ENCODE results near the gene INTS11. TPM values are rescaled to one million over a fixed set of nuclear protein-coding genes. Genes with fewer than 3 reads are reported as not detected.

Gene INTS11
- total and polyA plus RNA-seq, 2 of the 13 experiments (the other 11 are each of a cell fraction or from before 2014, with no cell fraction given): 52.8 to 94.8 TPM

- ChIA-PET CTCF (ENCODE audit: low intra/inter-chr PET ratio, low total read pairs) (no interaction called here), POLR2A (no interaction called here)
- H3K9me3 ChIP-seq (ENCODE audit: low read length): no peaks in the 10 kb centered on the region
- ATAC-seq (no peak), DNase-seq (ENCODE audit: low spot score) (no peak), FAIRE-seq (no peak)
- BruUV-seq (replicated peaks): no TSS peak
- no peak overlapping the region for H3K4me2 ChIP-seq (ENCODE audit: low read depth, low read length)
- peaks cover 0 to 1% of the 10 kb centered on the region in 2 experiments; a peak in 1 of 5 replicates for H3K36me3 ChIP-seq (replicated peaks in 1 of 2; ENCODE audit: control insufficient read depth in 1 of 2, insufficient read depth in 2 of 2, low read length in 2 of 2)
- no peak overlapping the region for H3K27ac ChIP-seq (ENCODE audit: extremely low read length, insufficient read depth, low read length)
- no peaks in the 10 kb centered on the region for H4K20me1 ChIP-seq (ENCODE audit: insufficient read depth, low read length)
- no peak overlapping the region for H3K9ac ChIP-seq (ENCODE audit: insufficient read depth, low read depth, low read length)
- H2AFZ ChIP-seq (ENCODE audit: low read length): no peak overlapping the region
- no peak overlapping the region for H3K4me3 ChIP-seq (replicated peaks in 1 of 3; ENCODE audit: insufficient read depth in 1 of 3, low read depth in 2 of 3, low read length in 3 of 3)
- H3K27me3 ChIP-seq (ENCODE audit: control insufficient read depth in 1 of 2, insufficient read depth in 2 of 2, low read length in 2 of 2): no peaks in the 10 kb centered on the region
- 50% methylated on average over 2 of the region's 3 CpGs for WGBS (ENCODE audit: low lambda C conversion rate)
- H3K4me1 ChIP-seq (ENCODE audit: insufficient read depth, low read length): peaks cover 12% of the 10 kb centered on the region
- H3K79me2 ChIP-seq (ENCODE audit: insufficient read depth, low read length): no peaks in the 10 kb centered on the region
- intact Hi-C loops (cut with micrococcal nuclease; ENCODE audit: unreplicated experiment) (no loop called here), in situ Hi-C loops (cut with HindIII; ENCODE audit: extremely low pct_ligation_motif_present, low pct_unique_long_range_greater_than_20kb) (no loop called here)
- TF ChIP-seq ZBTB26 (CRISPR knock-in tag; IDR thresholded peaks at IDR 0.05; ENCODE audit: borderline replicate concordance) (no peak), ZNF792 (CRISPR knock-in tag; IDR thresholded peaks at IDR 0.05) (no peak), HNRNPK (IDR thresholded peaks at IDR 0.05; ENCODE audit: low read depth, low read length, poor library complexity, severe bottlenecking) (no peak), TFE3 (CRISPR knock-in tag; IDR thresholded peaks at IDR 0.05) (no peak), SP2 (CRISPR knock-in tag; IDR thresholded peaks at IDR 0.05) (no peak), ATRX (CRISPR knock-in tag; IDR thresholded peaks at IDR 0.05; ENCODE audit: borderline replicate concordance) (no peak), ZUFSP (CRISPR knock-in tag; IDR thresholded peaks at IDR 0.05; ENCODE audit: borderline replicate concordance) (no peak), ZNF629 (CRISPR knock-in tag; conservative IDR thresholded peaks at IDR 0.05) (no peak), BCL6 (CRISPR knock-in tag; IDR thresholded peaks at IDR 0.05) (no peak), ZNF451 (CRISPR knock-in tag; IDR thresholded peaks at IDR 0.05) (no peak), KLF12 (CRISPR knock-in tag; IDR thresholded peaks at IDR 0.05; ENCODE audit: borderline replicate concordance) (no peak), ZNF138 (CRISPR knock-in tag; IDR thresholded peaks at IDR 0.05; ENCODE audit: low read depth) (no peak), ZNF703 (CRISPR knock-in tag; IDR thresholded peaks at IDR 0.05; ENCODE audit: borderline replicate concordance) (no peak), KDM5A (IDR thresholded peaks at IDR 0.05; ENCODE audit: borderline replicate concordance, low read length) (no peak), DDIT3 (CRISPR knock-in tag; IDR thresholded peaks at IDR 0.05) (no peak), MYPOP (CRISPR knock-in tag; IDR thresholded peaks at IDR 0.05) (no peak), ATF6 (CRISPR knock-in tag; conservative IDR thresholded peaks at IDR 0.05) (no peak), ZMYM3 (CRISPR knock-in tag; IDR thresholded peaks at IDR 0.05) (no peak)
Observed at GRCh38 chr1:1366699-1367066, 42.2 kb upstream of the INTS11 start.
